Ovary (tissue), 3 donors: ENCODE results near the gene TPM2.

Experiments used
- EP300 ChIP-seq: sonication (generic); formaldehyde crosslinking; IDR thresholded peaks from one replicate; pipeline ENCODE4 v1.6.1; 2017; ENCODE audit warnings: antibody characterized with exemption
- POLR2A ChIP-seq: fragments of 450-650 bp; IDR thresholded peaks from one replicate; pipeline ENCODE4 v1.6.1; 2017; ENCODE audit warnings: antibody characterized with exemption, mild to moderate bottlenecking, moderate library complexity
- TF ChIP-seq, protein P1 (sequence below), 3 donors: fragments of 450-650 bp in 2 of 3; fragments of 200-600 bp in 1 of 3; IDR thresholded peaks; one replicate each; pipeline versions ENCODE4 v1.5.1 to v1.8.0; 2016 to 2022; ENCODE audit warnings: antibody characterized with exemption in 3 of 3, mild to moderate bottlenecking in 1 of 3
- donor health status: DM: no; HTN: no; CAD: no.

DNA sequence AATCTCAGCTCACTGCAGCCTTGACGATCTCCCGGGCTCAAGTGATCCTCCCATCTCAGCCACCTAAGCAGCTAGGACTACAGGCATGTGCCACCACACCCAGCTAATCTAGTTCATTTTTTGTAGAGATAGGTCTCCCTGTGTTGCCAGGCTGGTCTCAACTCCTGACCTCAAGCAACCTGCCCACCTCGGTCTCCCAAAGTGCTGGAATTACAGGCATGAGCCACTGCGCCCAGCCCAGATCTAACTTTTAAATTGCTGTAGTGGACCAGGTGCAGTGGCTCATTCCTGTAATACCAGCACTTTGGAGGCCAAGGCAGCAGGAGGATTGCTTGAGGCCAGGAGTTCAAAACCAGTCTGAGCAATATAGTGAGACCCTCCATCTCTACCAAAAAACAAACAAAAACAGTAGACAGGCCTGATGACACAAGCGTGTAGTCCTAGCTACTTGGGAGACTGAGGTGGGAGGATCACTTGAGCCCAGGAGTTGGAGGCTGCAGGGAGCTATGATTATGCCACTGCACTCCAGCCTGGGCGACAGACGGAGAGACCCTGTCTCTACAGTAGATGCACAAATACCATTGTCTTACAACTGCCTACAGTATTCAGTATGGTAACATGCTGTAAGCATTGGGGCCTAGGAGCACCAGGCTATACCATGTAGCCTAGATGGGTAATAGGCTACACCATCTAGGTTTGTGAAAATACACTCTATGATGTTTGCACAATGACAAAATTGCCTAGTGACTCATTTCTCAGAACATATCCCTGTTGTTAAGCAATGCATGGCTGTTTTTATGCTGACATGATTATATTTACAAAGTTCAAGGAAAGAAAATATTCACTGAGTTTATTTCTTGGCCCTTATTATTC, 37.5 kb downstream of the TPM2 start:
- TF ChIP-seq, protein P1, sequence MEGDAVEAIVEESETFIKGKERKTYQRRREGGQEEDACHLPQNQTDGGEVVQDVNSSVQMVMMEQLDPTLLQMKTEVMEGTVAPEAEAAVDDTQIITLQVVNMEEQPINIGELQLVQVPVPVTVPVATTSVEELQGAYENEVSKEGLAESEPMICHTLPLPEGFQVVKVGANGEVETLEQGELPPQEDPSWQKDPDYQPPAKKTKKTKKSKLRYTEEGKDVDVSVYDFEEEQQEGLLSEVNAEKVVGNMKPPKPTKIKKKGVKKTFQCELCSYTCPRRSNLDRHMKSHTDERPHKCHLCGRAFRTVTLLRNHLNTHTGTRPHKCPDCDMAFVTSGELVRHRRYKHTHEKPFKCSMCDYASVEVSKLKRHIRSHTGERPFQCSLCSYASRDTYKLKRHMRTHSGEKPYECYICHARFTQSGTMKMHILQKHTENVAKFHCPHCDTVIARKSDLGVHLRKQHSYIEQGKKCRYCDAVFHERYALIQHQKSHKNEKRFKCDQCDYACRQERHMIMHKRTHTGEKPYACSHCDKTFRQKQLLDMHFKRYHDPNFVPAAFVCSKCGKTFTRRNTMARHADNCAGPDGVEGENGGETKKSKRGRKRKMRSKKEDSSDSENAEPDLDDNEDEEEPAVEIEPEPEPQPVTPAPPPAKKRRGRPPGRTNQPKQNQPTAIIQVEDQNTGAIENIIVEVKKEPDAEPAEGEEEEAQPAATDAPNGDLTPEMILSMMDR (IDR thresholded peaks at IDR 0.05), result no peak
- TF ChIP-seq POLR2A, result no peak
- TF ChIP-seq EP300, result no peak
